ENCODE measurements around the gene EHD1. TPM values are rescaled to one million over a fixed set of nuclear protein-coding genes. Genes with fewer than 3 reads are reported as not detected.

The EHD1 gene
- total RNA-seq, 1 experiment from 2014 or later, result 64.8 TPM

- H3K36me3 ChIP-seq, result peaks cover 11% of the 10 kb centered on the region
- H3K4me3 ChIP-seq, result peak within 1 kb of the TSS; percentile 96
- H3K9me3 ChIP-seq, result no peaks in the 10 kb centered on the region
- DNase-seq, result peak; percentile 97
- H3K27me3 ChIP-seq, result no peaks in the 10 kb centered on the region
Observed at GRCh38 chr11:64810271-64810890, 68.0 kb downstream of the EHD1 start, which contains the start of gene MEN1. TSS of gene MEN1 (minus strand) at chr11:64810551. CDS start at chr11:64810109, 442 bp downstream.

- peak; percentile 14 for DNase-seq
- Histone ChIP-seq H3K4me3 (peak overlapping the region; percentile 96), H3K9me3 (no peaks in the 10 kb centered on the region), H3K27me3 (no peaks in the 10 kb centered on the region), H3K36me3 (peaks cover 11% of the 10 kb centered on the region)
Observed at GRCh38 chr11:64809781-64810241, 68.6 kb downstream of the EHD1 start.

- Histone ChIP-seq H3K9me3 (no peaks in the 10 kb centered on the region), H3K27me3 (no peaks in the 10 kb centered on the region), H3K36me3 (peaks cover 11% of the 10 kb centered on the region), H3K4me3 (no peak overlapping the region)
- no peak for DNase-seq
Observed at GRCh38 chr11:64805481-64805880, 72.9 kb downstream of the EHD1 start.

GRCh38 chr11:64804346-64805210, 73.8 kb downstream of the EHD1 start:
- H3K27me3 ChIP-seq, result no peaks in the 10 kb centered on the region
- no peaks in the 10 kb centered on the region for H3K9me3 ChIP-seq
- peaks cover 11% of the 10 kb centered on the region for H3K36me3 ChIP-seq
- no peak overlapping the region for H3K4me3 ChIP-seq
- DNase-seq, result no peak

- H3K9me3 ChIP-seq, result no peaks in the 10 kb centered on the region
- H3K4me3 ChIP-seq, result peak overlapping the region; percentile 63
- no peak for DNase-seq
- peaks cover 7% of the 10 kb centered on the region for H3K36me3 ChIP-seq
- H3K27me3 ChIP-seq, result no peaks in the 10 kb centered on the region
Observed at GRCh38 chr11:64803846-64804345, 74.5 kb downstream of the EHD1 start.

- H3K4me3 ChIP-seq, result peak within 1 kb of the TSS; percentile 63
- H3K27me3 ChIP-seq, result no peaks in the 10 kb centered on the region
- peak; percentile 84 for DNase-seq
- H3K9me3 ChIP-seq, result no peaks in the 10 kb centered on the region
- H3K36me3 ChIP-seq, result peaks cover 5% of the 10 kb centered on the region
Observed at GRCh38 chr11:64803158-64803845, 75.1 kb downstream of the EHD1 start, which contains the start of gene MAP4K2. TSS of gene MAP4K2 (minus strand) at chr11:64803214. CDS start at chr11:64803149, 65 bp downstream.

- DNase-seq, result no peak
- no peaks in the 10 kb centered on the region; the same call in 1 of the 2 replicates for H3K36me3 ChIP-seq
- peak overlapping the region; percentile 63 for H3K4me3 ChIP-seq
- H3K9me3 ChIP-seq, result no peaks in the 10 kb centered on the region
- H3K27me3 ChIP-seq, result no peaks in the 10 kb centered on the region
Observed at GRCh38 chr11:64802370-64803157, 75.9 kb downstream of the EHD1 start.

Other genes starting within 250 kb of the EHD1 start
- gene NRXN2, start 155.4 kb downstream of the EHD1 start, total RNA-seq (2014; rRNA removed; shearing (Covaris generic); ENCODE audit: low replicate concordance), result 4.2 and 12.7 TPM in 2 replicates
- not detected in 2 replicates for gene RASGRP2, start 134.5 kb downstream of the EHD1 start, total RNA-seq (2014; rRNA removed; shearing (Covaris generic); ENCODE audit: low replicate concordance)
- not detected in 2 replicates for gene PYGM, start 118.6 kb downstream of the EHD1 start, total RNA-seq (2014; rRNA removed; shearing (Covaris generic); ENCODE audit: low replicate concordance)
- gene SF1, start 100.1 kb downstream of the EHD1 start, total RNA-seq (2014; rRNA removed; shearing (Covaris generic); ENCODE audit: low replicate concordance), result 70.1 and 72.2 TPM in 2 replicates
- 6.2 and 14.8 TPM in 2 replicates for gene MAP4K2, start 75.4 kb downstream of the EHD1 start, total RNA-seq (2014; rRNA removed; shearing (Covaris generic); ENCODE audit: low replicate concordance)
- gene MEN1, start 68.1 kb downstream of the EHD1 start, total RNA-seq (2014; rRNA removed; shearing (Covaris generic); ENCODE audit: low replicate concordance), result 9.2 and 13.3 TPM in 2 replicates
- 0.07 and 0.36 TPM in 2 replicates for gene CDC42BPG, start 34.0 kb downstream of the EHD1 start, total RNA-seq (2014; rRNA removed; shearing (Covaris generic); ENCODE audit: low replicate concordance)
- 4.6 and 18.6 TPM in 2 replicates for gene ATG2A, start 38.6 kb upstream of the EHD1 start, total RNA-seq (2014; rRNA removed; shearing (Covaris generic); ENCODE audit: low replicate concordance)
- 5.4 and 8.8 TPM in 2 replicates for gene PPP2R5B, start 46.1 kb upstream of the EHD1 start, total RNA-seq (2014; rRNA removed; shearing (Covaris generic); ENCODE audit: low replicate concordance)
- not detected in 2 replicates for gene GPHA2, start 57.3 kb upstream of the EHD1 start, total RNA-seq (2014; rRNA removed; shearing (Covaris generic); ENCODE audit: low replicate concordance)
- not detected in 2 replicates for gene MAJIN, start 93.5 kb upstream of the EHD1 start, total RNA-seq (2014; rRNA removed; shearing (Covaris generic); ENCODE audit: low replicate concordance)
- 1.3 TPM in 1 of 2 replicates, not detected in the other for gene BATF2, start 118.3 kb upstream of the EHD1 start, total RNA-seq (2014; rRNA removed; shearing (Covaris generic); ENCODE audit: low replicate concordance)
- 170 and 249 TPM in 2 replicates for gene ARL2, start 135.5 kb upstream of the EHD1 start, total RNA-seq (2014; rRNA removed; shearing (Covaris generic); ENCODE audit: low replicate concordance)
- gene SNX15, start 148.8 kb upstream of the EHD1 start, total RNA-seq (2014; rRNA removed; shearing (Covaris generic); ENCODE audit: low replicate concordance), result 11.2 and 18.5 TPM in 2 replicates
- gene SAC3D1, start 162.6 kb upstream of the EHD1 start, total RNA-seq (2014; rRNA removed; shearing (Covaris generic); ENCODE audit: low replicate concordance), result 42.1 and 54.8 TPM in 2 replicates
- not detected in 2 replicates for gene NAALADL1, start 179.9 kb upstream of the EHD1 start, total RNA-seq (2014; rRNA removed; shearing (Covaris generic); ENCODE audit: low replicate concordance)
- gene CDCA5, start 205.4 kb upstream of the EHD1 start, total RNA-seq (2014; rRNA removed; shearing (Covaris generic); ENCODE audit: low replicate concordance), result 42.5 and 43.5 TPM in 2 replicates
- 70.2 and 88.7 TPM in 2 replicates for gene ZFPL1, start 205.6 kb upstream of the EHD1 start, total RNA-seq (2014; rRNA removed; shearing (Covaris generic); ENCODE audit: low replicate concordance)
- gene VPS51, start 217.6 kb upstream of the EHD1 start, total RNA-seq (2014; rRNA removed; shearing (Covaris generic); ENCODE audit: low replicate concordance), result 60.9 and 117 TPM in 2 replicates
- 3.5 and 10.9 TPM in 2 replicates for gene TM7SF2, start 233.3 kb upstream of the EHD1 start, total RNA-seq (2014; rRNA removed; shearing (Covaris generic); ENCODE audit: low replicate concordance)
- 12.0 and 14.4 TPM in 2 replicates for gene ZNHIT2, start 239.1 kb upstream of the EHD1 start, total RNA-seq (2014; rRNA removed; shearing (Covaris generic); ENCODE audit: low replicate concordance)
- 283 and 364 TPM in 2 replicates for gene FAU, start 243.5 kb upstream of the EHD1 start, total RNA-seq (2014; rRNA removed; shearing (Covaris generic); ENCODE audit: low replicate concordance)
- gene MRPL49, start 243.7 kb upstream of the EHD1 start, total RNA-seq (2014; rRNA removed; shearing (Covaris generic); ENCODE audit: low replicate concordance), result 74.4 and 79.4 TPM in 2 replicates

Data from MG63 (cell line).